Tongue (tissue), 2 donors: ENCODE measurements around the gene ALDH1B1. TPM values are rescaled to one million over a fixed set of nuclear protein-coding genes. Genes with fewer than 3 reads are reported as not detected.

Experiments
- DNase-seq: peaks from one replicate; pipeline ENCODE4 v3.0.0-alpha.2; 2015
- total RNA-seq: library from RNA; depleted of rRNA; stranded (reverse); fragments of >200 nt; gene quantifications from one replicate; pipeline ENCODE4 v1.2.3, GENCODE V29; 2014

The ALDH1B1 gene
- total RNA-seq, 1 donor from 2014 or later = 25.4 TPM

- DNase-seq = no peak
Observed at GRCh38 chr9:38417003-38417945, 24.8 kb downstream of the ALDH1B1 start.

- DNase-seq = no peak
Observed at GRCh38 chr9:38418366-38418765, 25.9 kb downstream of the ALDH1B1 start.

GRCh38 chr9:38419181-38419580, 26.7 kb downstream of the ALDH1B1 start:
- DNase-seq = no peak

- DNase-seq = peak; percentile 36
Observed at GRCh38 chr9:38421498-38422211, 29.2 kb downstream of the ALDH1B1 start.

GRCh38 chr9:38422555-38423260, 30.2 kb downstream of the ALDH1B1 start:
- DNase-seq = no peak

- DNase-seq = no peak
Observed at GRCh38 chr9:38423273-38423972, 30.9 kb downstream of the ALDH1B1 start.

DNA sequence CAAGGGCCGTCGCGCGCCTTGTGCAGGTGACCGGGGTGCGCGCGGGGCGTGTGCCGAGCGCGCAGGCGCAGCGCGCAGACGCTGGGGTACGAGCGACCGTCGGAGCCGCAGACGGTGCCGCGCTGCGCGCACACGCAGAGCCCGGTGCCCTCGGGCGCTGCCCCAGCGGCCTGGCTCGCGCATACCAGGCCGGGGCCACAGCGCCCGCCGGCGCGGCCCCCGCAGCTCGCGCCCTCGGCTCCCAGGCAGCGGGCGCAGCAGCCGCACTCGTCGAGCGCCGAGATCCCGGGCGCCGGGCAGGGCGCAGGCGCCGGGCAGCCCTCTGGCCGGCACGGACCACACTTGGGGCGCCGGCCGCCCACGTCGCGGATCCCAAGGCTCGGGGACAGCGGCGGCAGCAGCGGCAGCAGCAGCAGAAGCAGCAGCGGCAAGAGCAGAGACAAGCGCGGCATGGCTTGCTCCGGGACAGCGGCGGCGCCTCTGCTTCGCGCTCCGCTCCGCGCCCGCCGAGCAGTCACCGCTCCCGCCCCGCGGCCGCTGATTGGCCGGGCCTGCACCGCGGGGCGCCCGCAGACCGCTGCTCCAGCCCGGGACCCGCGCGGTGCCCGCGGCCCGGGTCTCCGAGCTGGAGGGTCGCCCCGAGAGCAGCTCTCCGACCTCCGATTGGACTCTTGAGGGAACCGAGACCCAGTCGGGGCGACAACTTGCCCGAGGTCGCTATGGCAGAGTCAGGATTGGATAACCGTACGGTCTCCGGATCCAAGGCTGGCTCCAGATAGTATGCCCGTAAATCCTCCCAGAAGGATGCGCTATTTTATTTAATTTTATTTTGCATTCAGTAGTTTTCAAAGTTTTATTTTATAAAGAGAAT, 31.7 kb downstream of the ALDH1B1 start, which contains the start of gene IGFBPL1:
Gene IGFBPL1, minus strand, starts transcription at position 482 of the 871 bp plus-strand sequence. Its CDS starts 30 bp downstream, at position 452.
- DNase-seq = peak; percentile 58

DNA sequence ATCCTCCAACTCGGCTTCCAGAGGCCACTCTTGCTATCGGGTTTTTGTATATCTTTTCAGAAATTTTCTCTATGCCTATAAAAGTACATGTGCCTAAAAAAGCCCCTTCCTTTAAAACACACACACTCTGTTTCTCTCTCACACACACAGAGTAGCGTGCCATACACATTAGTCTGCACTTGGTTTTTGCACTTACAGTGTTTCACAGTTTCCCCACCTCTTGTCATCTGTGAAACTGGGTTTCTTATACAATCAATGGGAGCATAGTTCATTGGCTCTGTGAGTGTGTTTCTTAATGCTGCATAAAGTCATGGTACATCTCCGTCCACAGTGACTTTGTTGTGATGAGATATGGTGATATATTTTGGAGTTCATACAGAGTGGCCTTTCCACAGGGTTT, 32.4 kb downstream of the ALDH1B1 start:
- no peak for DNase-seq

GRCh38 chr9:38428062-38428461, 35.6 kb downstream of the ALDH1B1 start:
- DNase-seq = no peak

GRCh38 chr9:38431116-38431515, 38.6 kb downstream of the ALDH1B1 start:
- DNase-seq = no peak

DNA sequence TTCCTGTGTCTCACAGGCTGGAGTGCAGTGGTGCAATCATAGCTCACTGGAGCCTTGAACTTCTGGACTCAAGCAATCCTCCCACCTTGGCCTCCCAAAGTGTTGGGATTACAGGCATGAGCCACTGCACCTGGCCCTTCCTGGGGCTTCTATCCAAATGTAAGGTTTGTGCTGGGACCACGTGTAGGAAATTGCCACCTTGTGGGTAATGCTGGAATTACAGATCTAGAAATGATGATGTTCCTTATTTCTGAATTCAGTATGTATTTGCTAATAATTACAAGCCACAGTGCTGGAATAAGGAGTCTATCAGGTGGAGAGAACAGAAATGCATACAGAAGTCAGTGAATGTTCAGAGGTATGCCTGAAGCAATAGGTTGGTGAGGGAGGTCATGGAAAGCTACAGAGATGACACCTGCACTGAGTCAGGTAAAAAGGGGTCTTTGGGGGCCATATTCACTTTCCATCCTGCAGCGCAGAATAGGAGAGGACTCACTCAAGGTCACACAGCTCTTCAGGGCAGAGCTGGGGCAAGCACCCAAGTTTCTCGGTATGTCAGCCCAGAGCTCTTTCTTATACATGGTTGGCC, 40.5 kb downstream of the ALDH1B1 start:
- DNase-seq = peak; percentile 61

DNA sequence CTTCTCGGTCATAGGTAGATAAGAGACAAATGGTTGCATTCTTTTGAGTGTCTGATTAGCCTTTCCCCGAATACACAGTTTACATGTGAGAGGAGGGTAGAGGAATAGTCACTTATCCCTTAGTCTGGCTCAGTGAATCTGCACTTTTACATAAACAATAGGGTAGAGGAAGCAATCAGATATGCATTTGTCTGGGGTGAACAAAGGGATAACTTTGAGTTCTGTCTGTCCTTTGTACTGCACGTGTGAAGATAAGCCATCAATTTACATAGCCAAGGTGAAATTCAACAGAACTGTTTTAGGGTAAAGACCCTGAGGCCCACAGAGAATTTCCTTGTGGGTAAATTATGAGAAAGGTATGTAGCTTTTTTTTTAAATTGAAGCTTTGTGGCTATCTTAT, 41.9 kb downstream of the ALDH1B1 start:
- no peak for DNase-seq

DNA sequence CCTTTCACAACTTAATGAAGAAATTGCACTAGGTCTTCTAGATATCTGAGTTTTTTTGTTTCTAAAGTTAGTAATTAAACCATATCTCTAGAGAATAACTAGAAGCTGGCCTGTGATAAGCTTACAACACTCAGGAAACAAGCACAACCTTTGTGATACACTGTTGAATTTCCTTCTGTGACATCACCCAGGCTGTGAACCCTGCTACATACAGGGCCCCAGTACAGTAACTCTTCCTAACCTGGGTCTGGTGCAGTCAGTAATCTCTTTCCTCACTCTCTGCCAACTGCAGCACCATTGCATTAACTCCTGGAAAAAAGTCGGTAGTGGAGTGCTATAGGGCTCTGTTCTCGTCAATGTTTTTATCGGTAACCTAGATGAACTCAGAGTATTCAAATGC, 42.4 kb downstream of the ALDH1B1 start:
- no peak for DNase-seq

- no peak for DNase-seq
Observed at GRCh38 chr9:38435521-38435920, 43.0 kb downstream of the ALDH1B1 start.

DNA sequence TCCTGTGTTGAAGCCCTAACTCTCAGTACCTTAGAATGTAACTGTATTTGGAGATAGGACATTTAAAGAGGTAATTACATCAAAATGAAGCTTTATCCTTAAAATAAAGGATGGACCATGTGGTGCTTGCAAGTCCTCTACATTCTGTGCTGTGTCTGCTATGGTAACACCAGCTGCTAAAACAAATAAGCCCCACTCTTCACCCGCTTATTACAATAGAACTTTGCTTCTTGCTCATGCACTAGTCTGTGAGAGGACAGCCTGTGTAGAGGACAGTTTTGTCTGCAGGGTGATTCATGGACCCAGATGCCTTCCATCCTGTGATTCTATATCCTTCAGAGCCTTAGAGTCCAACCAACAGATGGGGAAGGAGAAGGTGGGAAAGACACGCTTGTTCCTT, 44.2 kb downstream of the ALDH1B1 start:
- DNase-seq = no peak

GRCh38 chr9:38437193-38437823, 44.8 kb downstream of the ALDH1B1 start:
- peak; percentile 56 for DNase-seq

GRCh38 chr9:38439291-38439915, 46.9 kb downstream of the ALDH1B1 start:
- no peak for DNase-seq

GRCh38 chr9:38439916-38440301, 47.4 kb downstream of the ALDH1B1 start:
- DNase-seq = no peak

DNA sequence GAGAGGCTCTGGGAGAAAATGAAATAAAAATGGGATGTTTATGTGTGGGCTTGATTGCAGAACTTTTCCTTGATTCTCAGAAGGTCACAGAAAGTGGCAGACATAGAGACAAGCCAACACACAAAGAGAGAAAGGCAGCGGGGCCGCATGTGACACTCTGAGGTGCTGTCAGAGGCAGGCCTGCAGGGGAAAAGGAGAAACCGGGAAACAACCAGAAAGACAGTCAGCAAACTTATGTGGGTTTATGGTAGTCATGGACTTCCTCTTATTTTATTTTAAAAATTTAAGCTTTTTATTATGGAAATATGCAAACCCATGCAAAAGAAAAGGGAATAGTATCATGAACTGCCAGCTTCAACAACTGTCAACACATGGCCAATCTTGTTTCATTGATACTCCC, 48.0 kb downstream of the ALDH1B1 start:
- DNase-seq = no peak
